Fibroblast of villous mesenchyme (primary cell): ENCODE data around the gene FCSK. TPM values are rescaled to one million over a fixed set of nuclear protein-coding genes. Genes with fewer than 3 reads are reported as not detected.

ENCODE experiments used
- DNase-seq: peaks from one replicate; pipeline ENCODE4 v3.0.0-alpha.2; 2010; ENCODE audit warnings: low read depth
- H3K4me3 ChIP-seq: 2 replicates; pipeline ENCODE4 v1.5.1; 2011; ENCODE audit warnings: low read depth, mild to moderate bottlenecking, low read length
- total RNA-seq: library from RNA; depleted of rRNA; stranded (reverse); fragments of >200 nt; gene quantifications from 2 replicates; pipeline ENCODE4 v1.2.3, GENCODE V29; 2012
- TF ChIP-seq, protein P1 (sequence below): IDR thresholded peaks from 2 replicates; pipeline ENCODE4 v1.5.1; 2012; ENCODE audit warnings: low read depth, mild to moderate bottlenecking, low read length; ENCODE audit not compliant: insufficient read depth

The FCSK gene
- total RNA-seq, 1 donor: 9.5 TPM

DNA sequence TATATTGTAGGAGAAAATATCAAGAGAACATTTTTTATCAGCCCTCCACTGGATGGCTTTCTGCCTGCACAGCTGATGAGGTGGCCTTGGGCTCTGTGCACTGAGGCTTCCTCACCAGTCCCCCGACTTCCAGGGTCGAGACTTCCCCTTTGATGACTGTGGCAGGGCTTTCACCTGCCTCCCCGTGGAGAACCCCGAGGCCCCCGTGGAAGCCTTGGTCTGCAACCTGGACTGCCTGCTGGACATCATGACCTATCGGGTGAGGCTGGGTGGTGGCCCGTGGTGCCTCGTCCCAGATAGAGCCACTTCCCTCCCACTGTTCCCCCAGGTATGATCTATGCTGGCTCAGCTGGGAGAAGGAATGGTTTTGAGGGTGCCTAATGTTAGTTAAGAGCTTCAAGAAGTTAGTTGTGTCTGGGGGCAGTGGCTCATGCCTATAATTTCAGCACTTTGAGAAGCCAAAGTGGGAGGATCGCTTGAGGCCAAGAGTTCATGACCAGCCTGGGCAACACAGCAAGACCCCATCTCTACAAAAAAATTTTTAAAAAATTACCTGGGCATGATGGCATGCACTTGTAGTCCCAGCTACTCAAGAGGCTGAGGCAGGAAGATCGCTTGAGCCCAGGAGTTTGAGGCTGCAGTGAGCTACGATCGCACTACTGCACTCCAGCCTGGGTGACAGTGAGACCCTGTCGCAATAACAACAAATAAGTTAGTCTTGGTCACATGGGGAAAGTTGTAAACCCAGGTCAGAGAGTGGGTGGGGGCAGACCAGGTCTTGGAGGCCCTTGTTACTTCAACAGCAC, 11.8 kb downstream of the FCSK start:
- DNase-seq: no peak
- H3K4me3 ChIP-seq: no peak overlapping the region
- TF ChIP-seq, protein P1, sequence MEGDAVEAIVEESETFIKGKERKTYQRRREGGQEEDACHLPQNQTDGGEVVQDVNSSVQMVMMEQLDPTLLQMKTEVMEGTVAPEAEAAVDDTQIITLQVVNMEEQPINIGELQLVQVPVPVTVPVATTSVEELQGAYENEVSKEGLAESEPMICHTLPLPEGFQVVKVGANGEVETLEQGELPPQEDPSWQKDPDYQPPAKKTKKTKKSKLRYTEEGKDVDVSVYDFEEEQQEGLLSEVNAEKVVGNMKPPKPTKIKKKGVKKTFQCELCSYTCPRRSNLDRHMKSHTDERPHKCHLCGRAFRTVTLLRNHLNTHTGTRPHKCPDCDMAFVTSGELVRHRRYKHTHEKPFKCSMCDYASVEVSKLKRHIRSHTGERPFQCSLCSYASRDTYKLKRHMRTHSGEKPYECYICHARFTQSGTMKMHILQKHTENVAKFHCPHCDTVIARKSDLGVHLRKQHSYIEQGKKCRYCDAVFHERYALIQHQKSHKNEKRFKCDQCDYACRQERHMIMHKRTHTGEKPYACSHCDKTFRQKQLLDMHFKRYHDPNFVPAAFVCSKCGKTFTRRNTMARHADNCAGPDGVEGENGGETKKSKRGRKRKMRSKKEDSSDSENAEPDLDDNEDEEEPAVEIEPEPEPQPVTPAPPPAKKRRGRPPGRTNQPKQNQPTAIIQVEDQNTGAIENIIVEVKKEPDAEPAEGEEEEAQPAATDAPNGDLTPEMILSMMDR: no peak

DNA sequence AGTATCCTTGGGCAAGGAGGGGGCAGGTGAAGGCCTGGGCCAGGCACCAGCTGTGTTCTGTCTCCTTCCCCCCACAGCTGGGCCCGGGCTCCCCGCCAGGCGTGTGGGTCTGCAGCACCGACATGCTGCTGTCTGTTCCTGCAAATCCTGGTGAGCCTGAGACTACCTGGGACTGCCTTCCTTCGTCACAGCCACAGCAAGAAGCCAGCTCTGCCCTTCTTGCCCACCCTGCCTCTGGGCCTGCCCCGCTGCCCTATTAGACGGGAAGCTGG, 12.3 kb downstream of the FCSK start:
- TF ChIP-seq, protein P1: no peak
- no peak for DNase-seq
- no peak overlapping the region for H3K4me3 ChIP-seq

GRCh38 chr16:70467113-70467512, 12.7 kb downstream of the FCSK start:
- no peak overlapping the region for H3K4me3 ChIP-seq
- TF ChIP-seq, protein P1: no peak
- DNase-seq: no peak

DNA sequence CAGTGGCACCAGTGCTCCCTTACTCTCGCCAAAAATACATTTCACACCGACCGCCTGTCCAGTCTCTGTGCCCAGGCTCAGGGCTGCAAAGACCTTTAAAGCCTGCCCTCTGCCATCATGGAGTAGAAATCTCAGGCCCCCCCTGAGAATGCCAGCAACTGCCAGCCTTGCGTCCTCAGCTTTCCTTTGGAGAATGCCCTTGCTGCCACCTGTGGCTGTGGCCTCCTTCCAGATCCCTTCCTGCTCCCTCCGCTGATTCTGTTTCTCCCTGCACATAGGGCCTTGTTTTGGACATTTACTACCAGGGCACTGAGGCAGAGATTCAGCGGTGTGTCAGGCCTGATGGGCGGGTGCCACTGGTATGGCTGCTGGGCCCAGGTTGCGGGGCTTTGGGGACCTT, 13.2 kb downstream of the FCSK start:
- DNase-seq: no peak
- no peak overlapping the region for H3K4me3 ChIP-seq
- TF ChIP-seq, protein P1: no peak

- no peak overlapping the region for H3K4me3 ChIP-seq
- DNase-seq: no peak
Observed at GRCh38 chr16:70468776-70469525, 14.6 kb downstream of the FCSK start.

DNA sequence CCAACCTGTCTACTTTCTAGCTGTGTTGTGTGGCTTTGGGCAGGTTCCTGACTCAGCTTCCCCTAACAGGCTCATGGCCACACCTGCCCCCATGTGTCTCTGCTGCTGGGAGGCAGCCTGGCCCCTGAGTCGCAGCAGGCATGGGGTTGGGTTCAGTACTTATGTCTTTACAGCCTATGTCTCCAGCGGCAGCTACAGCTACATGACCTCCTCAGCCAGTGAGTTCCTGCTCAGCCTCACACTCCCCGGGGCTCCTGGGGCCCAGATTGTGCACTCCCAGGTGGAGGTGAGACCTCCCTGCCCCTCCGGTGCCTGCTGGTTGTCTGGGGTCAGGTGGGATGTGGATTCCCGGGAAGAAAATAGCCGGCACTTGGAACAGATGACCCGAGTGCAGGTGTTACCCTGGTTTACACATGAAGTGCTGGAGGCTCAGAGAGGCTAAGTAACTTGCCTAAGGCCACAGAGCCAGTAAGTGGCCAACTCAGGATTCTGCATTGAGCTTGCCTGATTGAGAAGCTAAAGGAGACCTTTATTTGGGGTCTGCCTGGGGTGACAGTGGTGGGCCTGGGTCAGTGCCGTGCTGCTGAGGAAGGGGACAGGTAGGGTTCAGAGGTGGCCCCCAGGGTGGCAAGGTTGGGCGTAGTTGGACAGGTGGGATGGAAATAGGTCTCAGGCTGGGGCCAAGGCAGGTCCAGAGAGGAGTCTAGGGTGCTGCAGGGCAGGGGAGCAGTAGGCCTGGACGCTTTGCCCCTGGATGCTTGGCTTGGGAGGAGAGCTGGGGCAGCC, 15.9 kb downstream of the FCSK start:
- TF ChIP-seq, protein P1: no peak
- no peak overlapping the region for H3K4me3 ChIP-seq
- no peak for DNase-seq

More at GRCh38 chr16:70468776-70469525, 14.6 kb downstream of the FCSK start:
- TF ChIP-seq, protein P1: no peak
